ENCODE results near the gene ANKS3. TPM values are rescaled to one million over a fixed set of nuclear protein-coding genes. Genes with fewer than 3 reads are reported as not detected.

The ANKS3 gene
- total and polyA plus RNA-seq, 2 of the 8 experiments (the other 6 are each of a cell fraction or from before 2014, with no cell fraction given) = 15.5 to 23.9 TPM

GRCh38 chr16:4655801-4656200 lies 78.3 kb downstream of the ANKS3 start (continued):
- no peak for TF ChIP-seq CHD7 (IDR thresholded peaks at IDR 0.05; ENCODE audit: insufficient replicate concordance, low read length)
- no peak for TF ChIP-seq CBX5 (IDR thresholded peaks at IDR 0.05; ENCODE audit: low read depth, low read length)
- TF ChIP-seq RXRA (IDR thresholded peaks at IDR 0.05; ENCODE audit: insufficient read depth, low read depth, low read length) = no peak
- TF ChIP-seq SIN3A (conservative IDR thresholded peaks at IDR 0.05 in 1 of 2, IDR thresholded peaks at IDR 0.05 in 1 of 2; ENCODE audit: low read depth in 1 of 2, low read length in 2 of 2) = no peak
- no peak for TF ChIP-seq ATF2 (IDR thresholded peaks at IDR 0.05; ENCODE audit: low read length)
- TF ChIP-seq SP1 (IDR thresholded peaks at IDR 0.05; ENCODE audit: low read depth, low read length) = no peak
- no peak for TF ChIP-seq POLR2AphosphoS5 (IDR thresholded peaks at IDR 0.05; ENCODE audit: low read depth, low read length)

Measured in H1 (cell line).